Panc1 (cell line): ENCODE measurements around the gene CFAP299. TPM values are rescaled to one million over a fixed set of nuclear protein-coding genes. Genes with fewer than 3 reads are reported as not detected.
"Not testable (repeated sequence)": the region's sequence is repeated elsewhere in the genome, so short reads cannot be mapped to it uniquely, and the experiment has no call there.

ENCODE experiments used
- ATAC-seq: fragments of 200-7000 bp; cut with Tn5 transposase; 2 replicates; pipeline ENCODE4 v1.9.1; 2020; ENCODE audit warnings: mild to moderate bottlenecking, moderate library complexity
- BruUV-seq: library from RNA; stranded (reverse); fragments of 400-500 nt; replicated peaks from 2 replicates; lab custom pipeline; 2021; lab: Mats Ljungman, UMichigan
- CTCF ChIA-PET: fragments of 300-600 bp; sonication (Branson Sonifier 250); formaldehyde crosslinking; loops from one replicate; lab custom pipeline; 2022; ENCODE audit warnings: antibody characterized with exemption; lab: Charles Lee
- POLR2A ChIA-PET: fragments of 300-600 bp; sonication (Branson Sonifier 250); formaldehyde crosslinking; loops from one replicate; lab custom pipeline; 2022; ENCODE audit warnings: antibody characterized with exemption; lab: Charles Lee
- DNase-seq: peaks from one replicate; pipeline ENCODE4 v3.0.0-alpha.2; 2010; ENCODE audit warnings: low read depth, low spot score
- H3K27ac ChIP-seq: 2 replicates; pipeline ENCODE4 v1.5.1; 2011; ENCODE audit warnings: mild to moderate bottlenecking, low read length, inconsistent platforms
- H3K27me3 ChIP-seq: fragments of 200-500 bp; sonication (Bioruptor generic); 2 replicates; pipeline ENCODE4 v1.6.0; 2014; ENCODE audit warnings: low read length, inconsistent platforms; ENCODE audit not compliant: control insufficient read depth, insufficient read depth
- H3K36me3 ChIP-seq: fragments of 200-500 bp; sonication (Bioruptor generic); 2 replicates; pipeline ENCODE4 v1.5.1; 2014; ENCODE audit warnings: inconsistent platforms, mild to moderate bottlenecking, low read length, moderate library complexity; ENCODE audit not compliant: control insufficient read depth, insufficient read depth
- H3K4me1 ChIP-seq: 2 replicates; pipeline ENCODE4 v1.5.1; 2011; ENCODE audit warnings: inconsistent platforms, mild to moderate bottlenecking, low read length, moderate library complexity; ENCODE audit not compliant: control insufficient read depth, insufficient read depth
- H3K4me3 ChIP-seq, 2 experiments: 2 replicates each; pipeline ENCODE4 v1.5.1; 2011 to 2012; ENCODE audit warnings: low read depth in 2 of 2, low read length in 2 of 2, mild to moderate bottlenecking in 2 of 2, inconsistent platforms in 1 of 2, moderate library complexity in 1 of 2
- H3K9me3 ChIP-seq: fragments of 200-500 bp; sonication (Bioruptor generic); 2 replicates; pipeline ENCODE4 v1.5.1; 2014; ENCODE audit warnings: low read depth, mild to moderate bottlenecking, inconsistent platforms, low read length, moderate library complexity; ENCODE audit not compliant: control insufficient read depth, insufficient read depth
- CTCF ChIP-seq: fragments of 450-650 bp; IDR thresholded peaks from 2 replicates; pipeline ENCODE4 v1.5.1; 2017; ENCODE audit warnings: mild to moderate bottlenecking
- POLR2AphosphoS5 ChIP-seq: IDR thresholded peaks from 2 replicates; pipeline ENCODE4 v1.6.1; 2012; ENCODE audit warnings: mild to moderate bottlenecking, low read depth, low read length, moderate library complexity
- SIN3A ChIP-seq: IDR thresholded peaks from 2 replicates; pipeline ENCODE4 v1.6.1; 2012; ENCODE audit warnings: low read depth, mild to moderate bottlenecking, low read length, moderate library complexity, borderline replicate concordance; ENCODE audit not compliant: insufficient read depth
- TCF7L2 ChIP-seq: IDR thresholded peaks from 2 replicates; pipeline ENCODE4 v1.6.1; 2011; ENCODE audit warnings: mild to moderate bottlenecking, low read depth, low read length, inconsistent platforms
- in situ Hi-C: cut with HindIII; loops from 2 replicates; pipeline ENCODE4 v1.10.0; 2016; ENCODE audit warnings: low sequenced_read_pairs, low pct_unique_long_range_greater_than_20kb
- intact Hi-C: fragments of 100-400 bp; cut with micrococcal nuclease; formaldehyde crosslinking; loops from one replicate; pipeline ENCODE4 v1.10.0; 2022; ENCODE audit not compliant: unreplicated experiment
- total RNA-seq: library from RNA; stranded (reverse); gene quantifications from one replicate; pipeline ENCODE4 v1.2.1, GENCODE V29; 2021; ENCODE audit not compliant: unreplicated experiment
- TF ChIP-seq, protein P1 (sequence below), 2 experiments: IDR thresholded peaks; 2 replicates each; pipeline ENCODE4 v1.6.1; 2011 to 2012; ENCODE audit warnings: low read depth in 2 of 2, control low read depth in 1 of 2, low read length in 1 of 2, mild to moderate bottlenecking in 1 of 2, moderate library complexity in 1 of 2; ENCODE audit not compliant: insufficient read depth in 1 of 2

CFAP299 gene
- total RNA-seq, 1 experiment from 2014 or later = not detected

DNA sequence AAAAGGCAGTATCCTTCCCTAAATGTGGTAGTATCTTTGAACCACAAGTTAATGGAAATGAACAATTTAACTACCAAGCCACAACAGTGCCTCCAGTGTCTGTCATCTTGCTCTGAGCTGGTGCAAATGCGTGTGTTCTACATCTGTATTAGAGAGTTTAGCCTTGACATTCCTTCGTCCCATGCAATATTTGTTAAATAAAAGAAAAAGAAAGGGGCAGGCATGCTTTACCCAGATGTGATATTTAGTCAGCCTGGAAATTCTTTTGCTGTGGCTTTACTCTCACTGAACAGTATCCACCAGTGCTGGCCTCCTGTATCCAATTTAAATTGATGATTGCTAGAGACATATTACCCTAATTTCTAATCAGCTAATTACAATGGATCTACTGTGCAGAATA lies 310.5 kb downstream of the CFAP299 start:
- ChIA-PET CTCF (no interaction called here), POLR2A (no interaction called here)
- no peak for ATAC-seq
- Histone ChIP-seq H3K4me3 (no peak overlapping the region), H3K27me3 (no peaks in the 10 kb centered on the region), H3K4me1 (no peaks in the 10 kb centered on the region), H3K9me3 (no peaks in the 10 kb centered on the region), H3K36me3 (no peaks in the 10 kb centered on the region), H3K27ac (no peak overlapping the region)
- intact Hi-C loops (no loop called here), in situ Hi-C loops (no loop called here)
- BruUV-seq = no TSS peak
- no peak for TF ChIP-seq SIN3A
- TF ChIP-seq POLR2AphosphoS5 = no peak
- TF ChIP-seq, protein P1, sequence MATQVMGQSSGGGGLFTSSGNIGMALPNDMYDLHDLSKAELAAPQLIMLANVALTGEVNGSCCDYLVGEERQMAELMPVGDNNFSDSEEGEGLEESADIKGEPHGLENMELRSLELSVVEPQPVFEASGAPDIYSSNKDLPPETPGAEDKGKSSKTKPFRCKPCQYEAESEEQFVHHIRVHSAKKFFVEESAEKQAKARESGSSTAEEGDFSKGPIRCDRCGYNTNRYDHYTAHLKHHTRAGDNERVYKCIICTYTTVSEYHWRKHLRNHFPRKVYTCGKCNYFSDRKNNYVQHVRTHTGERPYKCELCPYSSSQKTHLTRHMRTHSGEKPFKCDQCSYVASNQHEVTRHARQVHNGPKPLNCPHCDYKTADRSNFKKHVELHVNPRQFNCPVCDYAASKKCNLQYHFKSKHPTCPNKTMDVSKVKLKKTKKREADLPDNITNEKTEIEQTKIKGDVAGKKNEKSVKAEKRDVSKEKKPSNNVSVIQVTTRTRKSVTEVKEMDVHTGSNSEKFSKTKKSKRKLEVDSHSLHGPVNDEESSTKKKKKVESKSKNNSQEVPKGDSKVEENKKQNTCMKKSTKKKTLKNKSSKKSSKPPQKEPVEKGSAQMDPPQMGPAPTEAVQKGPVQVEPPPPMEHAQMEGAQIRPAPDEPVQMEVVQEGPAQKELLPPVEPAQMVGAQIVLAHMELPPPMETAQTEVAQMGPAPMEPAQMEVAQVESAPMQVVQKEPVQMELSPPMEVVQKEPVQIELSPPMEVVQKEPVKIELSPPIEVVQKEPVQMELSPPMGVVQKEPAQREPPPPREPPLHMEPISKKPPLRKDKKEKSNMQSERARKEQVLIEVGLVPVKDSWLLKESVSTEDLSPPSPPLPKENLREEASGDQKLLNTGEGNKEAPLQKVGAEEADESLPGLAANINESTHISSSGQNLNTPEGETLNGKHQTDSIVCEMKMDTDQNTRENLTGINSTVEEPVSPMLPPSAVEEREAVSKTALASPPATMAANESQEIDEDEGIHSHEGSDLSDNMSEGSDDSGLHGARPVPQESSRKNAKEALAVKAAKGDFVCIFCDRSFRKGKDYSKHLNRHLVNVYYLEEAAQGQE (IDR thresholded peaks at IDR 0.05; ENCODE audit: insufficient read depth in 1 of 2, low read depth in 2 of 2, low read length in 1 of 2) = no peak
- no peak for TF ChIP-seq CTCF
- TF ChIP-seq TCF7L2 = no peak
- DNase-seq = no peak

- DNase-seq = no peak
- Histone ChIP-seq H3K4me3 (no peak overlapping the region), H3K27ac (no peak overlapping the region), H3K27me3 (no peaks in the 10 kb centered on the region), H3K4me1 (no peaks in the 10 kb centered on the region), H3K9me3 (no peaks in the 10 kb centered on the region), H3K36me3 (no peaks in the 10 kb centered on the region)
- TF ChIP-seq, protein P1 (IDR thresholded peaks at IDR 0.05; ENCODE audit: insufficient read depth in 1 of 2, low read depth in 2 of 2, low read length in 1 of 2) = no peak
- TF ChIP-seq CTCF = no peak
- TF ChIP-seq TCF7L2 = no peak
- TF ChIP-seq SIN3A = no peak
- no peak for TF ChIP-seq POLR2AphosphoS5
- ChIA-PET POLR2A (no interaction called here), CTCF (no interaction called here)
- in situ Hi-C loops (no loop called here), intact Hi-C loops (no loop called here)
- no TSS peak for BruUV-seq
- ATAC-seq = no peak
Observed at GRCh38 chr4:80655662-80656061, 320.1 kb downstream of the CFAP299 start.

DNA sequence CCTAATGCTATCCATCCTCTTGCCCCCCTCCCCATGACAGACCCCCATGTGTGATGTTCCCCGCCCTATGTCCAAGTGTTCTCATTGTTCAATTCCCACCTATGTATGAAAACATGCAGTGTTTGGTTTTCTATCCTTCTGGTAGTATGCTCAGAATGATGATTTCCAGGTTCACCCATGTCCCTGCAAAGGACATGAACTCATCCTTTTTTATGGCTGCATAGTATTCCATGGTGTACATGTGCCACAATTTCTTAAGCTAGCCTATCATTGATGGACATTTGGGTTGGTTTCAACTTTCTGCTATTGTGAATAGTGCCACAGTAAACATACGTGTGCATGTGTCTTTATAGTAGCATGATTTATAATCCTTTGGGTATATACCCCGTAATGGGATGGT lies 334.6 kb downstream of the CFAP299 start:
- intact Hi-C loops, POLR2A ChIA-PET, in situ Hi-C loops, H3K36me3 ChIP-seq, H3K27ac ChIP-seq, H3K9me3 ChIP-seq, H3K27me3 ChIP-seq, CTCF ChIA-PET, BruUV-seq, ATAC-seq, DNase-seq, H3K4me3 ChIP-seq, H3K4me1 ChIP-seq: not testable (repeated sequence)
